K562 (cell line): ENCODE measurements around the gene KMT2D. TPM values are rescaled to one million over a fixed set of nuclear protein-coding genes. Genes with fewer than 3 reads are reported as not detected.

Experiments used
- CHD1 ChIP-seq: fragments of 200-600 bp; sonication (generic); IDR thresholded peaks from one replicate; pipeline ENCODE4 v1.6.1; 2012; ENCODE audit warnings: mild to moderate bottlenecking, moderate library complexity, low read length, inconsistent platforms
- CTCFL ChIP-seq: IDR thresholded peaks from 2 replicates; pipeline ENCODE4 v1.6.1; 2011; ENCODE audit warnings: borderline replicate concordance, low read depth, mild to moderate bottlenecking, moderate library complexity, low read length; ENCODE audit not compliant: insufficient read depth, poor library complexity, severe bottlenecking
- ETV6 ChIP-seq, 3 experiments: fragments of 150-350 bp in 1 of 3; sonication (generic) in 1 of 3; formaldehyde crosslinking in 1 of 3; IDR thresholded peaks; 2 replicates each; pipeline versions ENCODE4 v1.6.1 to v1.8.0; 2014 to 2022; ENCODE audit warnings: borderline replicate concordance in 2 of 3, low read depth in 2 of 3, antibody characterized with exemption in 1 of 3, low read length in 1 of 3, mild to moderate bottlenecking in 1 of 3, missing genetic modification reagents in 1 of 3
- GABPB1 ChIP-seq: sonication (generic); formaldehyde crosslinking; IDR thresholded peaks from 2 replicates; pipeline ENCODE4 v1.8.0; 2022; ENCODE audit warnings: mild to moderate bottlenecking, missing genetic modification reagents
- KAT8 ChIP-seq: fragments of 450-650 bp; IDR thresholded peaks from 2 replicates; pipeline ENCODE4 v1.6.1; 2016; ENCODE audit warnings: low read depth, mild to moderate bottlenecking
- NFYB ChIP-seq: IDR thresholded peaks from 2 replicates; pipeline ENCODE4 v1.6.1; 2011; ENCODE audit warnings: mild to moderate bottlenecking, moderate library complexity; ENCODE audit not compliant: insufficient read length; ENCODE audit errors: extremely low read depth
- RBM22 ChIP-seq: fragments of 200-400 bp; formaldehyde crosslinking; IDR thresholded peaks from 2 replicates; pipeline ENCODE4 v1.6.1; 2018; ENCODE audit warnings: low read length, low read depth; ENCODE audit not compliant: poor library complexity, severe bottlenecking
- RERE ChIP-seq: sonication (generic); formaldehyde crosslinking; IDR thresholded peaks from 2 replicates; pipeline ENCODE4 v1.8.0; 2023; ENCODE audit warnings: missing genetic modification reagents, mild to moderate bottlenecking, borderline replicate concordance
- SAP30 ChIP-seq: fragments of 200-600 bp; sonication (generic); IDR thresholded peaks from 2 replicates; pipeline ENCODE4 v1.6.1; 2012; ENCODE audit warnings: borderline replicate concordance, low read depth, mild to moderate bottlenecking, moderate library complexity, low read length, control low read depth, inconsistent platforms; ENCODE audit not compliant: insufficient read depth, poor library complexity, severe bottlenecking
- SMARCE1 ChIP-seq: fragments of 450-650 bp; IDR thresholded peaks from 2 replicates; pipeline ENCODE4 v1.7.1; 2016; ENCODE audit warnings: mild to moderate bottlenecking
- ZBED1 ChIP-seq: IDR thresholded peaks from 2 replicates; pipeline ENCODE4 v1.6.1; 2014
- ZNF311 ChIP-seq: fragments of 250-450 bp; sonication (Bioruptor Pico); IDR thresholded peaks from 2 replicates; pipeline ENCODE4 v1.4.0; 2020; ENCODE audit warnings: mild to moderate bottlenecking, moderate library complexity
- polyA plus RNA-seq, 8 experiments: library from polyadenylated mRNA; depleted of rRNA in 4 of 8; stranded (reverse) in 5 of 8; unstranded in 3 of 8; fragments of >200 nt; fragmentation: Nextera tagmentation in 2 of 8; fragmentation: Illumina TruSeq in 1 of 8; extraction: Ambion mirVana in 2 of 8; extraction: Trizol in 1 of 8; gene quantifications; 2 replicates each; pipeline versions ENCODE4 v1.2.1 to v1.2.3, GENCODE V29; 2011 to 2014; ENCODE audit warnings: inconsistent platforms in 1 of 8, missing spikeins in 1 of 8
- total RNA-seq, 7 experiments: library from RNA; depleted of rRNA in 6 of 7; stranded (reverse); fragments of >200 nt in 6 of 7; fragmentation: Illumina TruSeq in 2 of 7; extraction: Trizol in 2 of 7; gene quantifications; 2 replicates each; pipeline versions ENCODE4 v1.2.1 to v1.2.3, GENCODE V29; 2011 to 2021; ENCODE audit warnings: low replicate concordance in 1 of 7

KMT2D gene
- total and polyA plus RNA-seq, 9 of the 15 experiments (the other 6 are each of a cell fraction or from before 2014, with no cell fraction given): 0.22 to 93.7 (median 13.7) TPM

GRCh38 chr12:49059299-49060171, 1.1 kb downstream of the KMT2D start (continued):
- TF ChIP-seq CTCFL (no peak), ZNF311 (CRISPR knock-in tag) (no peak), RBM22 (peak; percentile 12), SAP30 (peak; percentile 55), GABPB1 (no peak), ZBED1 (no peak), NFYB (no peak), SMARCE1 (no peak), CHD1 (peak; percentile 83), KAT8 (no peak), ETV6 (IDR thresholded peaks at IDR 0.05; ENCODE audit: borderline replicate concordance in 1 of 2, low read depth in 2 of 2, low read length in 1 of 2) (no peak), ETV6 (CRISPR knock-in tag; IDR thresholded peaks at IDR 0.05; ENCODE audit: borderline replicate concordance) (0 out of 2 replicates have a peak, but pooled peaks have one; percentile 57), RERE (no peak)
